ENCODE measurements around the gene DYTN.

- TF ChIP-seq CTCF (IDR thresholded peaks at IDR 0.05; ENCODE audit: poor library complexity) (no peak), EZH2phosphoT487 (IDR thresholded peaks at IDR 0.05; ENCODE audit: low read depth, severe bottlenecking, unreplicated experiment) (no peak), EZH2 (IDR thresholded peaks at IDR 0.05; ENCODE audit: borderline replicate concordance) (no peak)
Observed at GRCh38 chr2:206766057-206766930, 48.1 kb upstream of the DYTN start.
